Measurements from ENCODE around the gene MS4A13.

DNA sequence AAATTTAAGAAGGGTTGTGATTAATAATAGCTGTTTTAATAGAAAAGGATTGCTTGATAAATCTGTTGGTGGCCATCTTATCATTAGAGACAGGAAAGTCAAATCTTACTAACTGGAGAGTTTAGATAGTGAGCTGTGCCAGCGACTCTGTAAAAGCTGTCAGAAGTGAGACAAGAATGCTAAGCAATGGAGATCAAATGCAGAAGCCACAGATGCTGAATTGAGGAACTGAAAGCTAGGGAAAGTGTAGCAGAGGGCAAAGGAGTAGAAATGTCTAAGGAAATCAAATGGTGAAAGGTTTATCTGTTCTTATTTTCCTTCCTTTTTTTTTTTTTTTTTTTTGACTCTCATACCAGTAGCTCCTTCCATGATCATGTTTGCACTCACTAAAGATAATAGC lies 13.7 kb downstream of the MS4A13 start:
- TF ChIP-seq, protein P1, sequence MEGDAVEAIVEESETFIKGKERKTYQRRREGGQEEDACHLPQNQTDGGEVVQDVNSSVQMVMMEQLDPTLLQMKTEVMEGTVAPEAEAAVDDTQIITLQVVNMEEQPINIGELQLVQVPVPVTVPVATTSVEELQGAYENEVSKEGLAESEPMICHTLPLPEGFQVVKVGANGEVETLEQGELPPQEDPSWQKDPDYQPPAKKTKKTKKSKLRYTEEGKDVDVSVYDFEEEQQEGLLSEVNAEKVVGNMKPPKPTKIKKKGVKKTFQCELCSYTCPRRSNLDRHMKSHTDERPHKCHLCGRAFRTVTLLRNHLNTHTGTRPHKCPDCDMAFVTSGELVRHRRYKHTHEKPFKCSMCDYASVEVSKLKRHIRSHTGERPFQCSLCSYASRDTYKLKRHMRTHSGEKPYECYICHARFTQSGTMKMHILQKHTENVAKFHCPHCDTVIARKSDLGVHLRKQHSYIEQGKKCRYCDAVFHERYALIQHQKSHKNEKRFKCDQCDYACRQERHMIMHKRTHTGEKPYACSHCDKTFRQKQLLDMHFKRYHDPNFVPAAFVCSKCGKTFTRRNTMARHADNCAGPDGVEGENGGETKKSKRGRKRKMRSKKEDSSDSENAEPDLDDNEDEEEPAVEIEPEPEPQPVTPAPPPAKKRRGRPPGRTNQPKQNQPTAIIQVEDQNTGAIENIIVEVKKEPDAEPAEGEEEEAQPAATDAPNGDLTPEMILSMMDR (IDR thresholded peaks at IDR 0.05), result no peak
- TF ChIP-seq EP300 (IDR thresholded peaks at IDR 0.05) (no peak), POLR2A (IDR thresholded peaks at IDR 0.05) (no peak), POLR2AphosphoS5 (IDR thresholded peaks at IDR 0.05) (no peak)
